HG02970 (cell line): Measurements from ENCODE around the gene SAMD4A.

ENCODE experiments used
- ATAC-seq: cut with Tn5 transposase; IDR thresholded peaks from one replicate; pipeline ENCODE4 v1.9.1; 2021; ENCODE audit warnings: mild to moderate bottlenecking, moderate library complexity, moderate number of reproducible peaks; ENCODE audit not compliant: unreplicated experiment, low FRiP score

SAMD4A gene

DNA sequence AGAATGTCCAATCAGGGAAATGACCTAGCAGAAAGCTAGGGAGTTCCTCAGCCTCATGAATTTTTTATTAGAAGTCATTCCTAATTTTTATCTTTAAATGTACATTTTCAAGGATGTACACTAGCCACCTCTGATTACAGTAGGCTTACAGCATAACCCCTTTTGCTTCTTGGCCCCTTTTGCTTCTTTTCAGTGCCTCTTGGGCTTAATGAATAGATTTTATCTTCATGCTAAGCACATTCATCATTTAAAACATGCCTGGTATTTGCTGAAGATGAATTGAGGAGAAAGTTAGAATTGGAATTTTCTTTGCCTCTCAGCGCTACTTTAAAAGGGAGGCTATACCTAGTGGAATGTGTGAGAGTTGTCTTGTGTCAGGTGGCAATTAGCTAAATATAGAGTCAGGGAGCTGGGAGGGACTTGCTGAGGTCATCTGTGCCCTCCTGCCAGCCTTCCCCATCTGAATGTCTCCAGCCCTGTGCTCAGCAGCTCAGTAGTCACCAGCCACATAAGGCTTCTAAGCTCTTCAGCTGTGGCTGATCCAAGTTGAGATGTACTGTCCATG is 132.1 kb downstream of the SAMD4A start:
- no peak for ATAC-seq

DNA sequence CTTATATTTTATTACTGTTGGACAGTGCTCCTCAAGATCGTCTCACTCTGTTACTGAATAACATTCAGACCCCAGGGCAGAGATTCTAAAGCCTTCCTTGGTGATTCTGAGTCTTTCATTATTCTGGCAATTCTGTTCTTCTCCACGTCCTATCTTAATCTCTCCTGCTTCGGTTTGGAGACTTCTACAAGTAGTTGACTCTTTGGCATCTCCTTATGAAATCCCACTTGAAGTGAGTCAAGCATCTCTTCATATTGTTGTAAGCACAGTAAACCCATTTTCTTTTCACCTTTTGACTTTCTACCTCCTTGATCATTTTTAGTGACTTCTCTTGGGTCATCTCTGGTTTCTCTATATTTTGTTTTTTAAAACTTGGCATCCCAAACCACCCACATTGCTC is 132.8 kb downstream of the SAMD4A start:
- no peak for ATAC-seq

DNA sequence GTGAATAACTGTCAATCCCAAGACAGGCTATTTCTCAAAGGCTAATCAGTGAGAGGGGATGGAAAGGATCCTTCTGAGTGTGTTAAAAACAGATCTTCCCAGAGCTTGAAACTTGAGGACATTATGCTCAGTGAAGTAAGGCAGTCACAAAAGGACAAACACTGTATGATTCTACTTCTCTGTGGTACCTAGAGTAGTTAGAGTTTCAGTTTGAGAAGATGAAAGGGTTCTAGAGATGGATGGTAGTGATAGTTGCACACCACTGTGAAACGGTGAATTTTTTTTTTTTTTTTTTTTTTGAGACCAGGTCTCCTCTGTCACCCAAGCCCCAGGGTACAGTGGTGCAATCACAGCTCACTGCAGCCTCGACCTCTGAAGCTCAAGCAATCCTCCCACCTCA is 133.8 kb downstream of the SAMD4A start:
- ATAC-seq = no peak

DNA sequence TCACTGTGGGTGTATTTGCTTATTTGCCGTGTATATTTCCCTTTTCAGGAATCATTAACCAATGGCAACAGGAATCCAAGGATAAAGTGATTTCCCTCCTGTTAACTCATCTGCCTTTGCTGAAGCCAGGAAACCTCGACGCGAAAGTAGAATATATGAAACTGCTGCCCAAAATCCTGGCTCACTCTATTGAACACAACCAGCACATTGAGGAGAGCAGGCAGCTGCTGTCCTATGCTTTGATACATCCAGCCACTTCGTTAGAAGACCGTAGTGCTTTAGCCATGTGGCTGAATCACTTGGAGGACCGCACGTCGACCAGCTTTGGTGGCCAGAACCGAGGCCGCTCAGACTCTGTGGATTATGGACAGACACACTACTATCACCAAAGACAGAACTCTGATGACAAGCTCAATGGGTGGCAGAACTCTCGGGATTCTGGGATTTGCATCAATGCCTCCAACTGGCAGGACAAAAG is 135.1 kb downstream of the SAMD4A start:
- ATAC-seq = no peak

DNA sequence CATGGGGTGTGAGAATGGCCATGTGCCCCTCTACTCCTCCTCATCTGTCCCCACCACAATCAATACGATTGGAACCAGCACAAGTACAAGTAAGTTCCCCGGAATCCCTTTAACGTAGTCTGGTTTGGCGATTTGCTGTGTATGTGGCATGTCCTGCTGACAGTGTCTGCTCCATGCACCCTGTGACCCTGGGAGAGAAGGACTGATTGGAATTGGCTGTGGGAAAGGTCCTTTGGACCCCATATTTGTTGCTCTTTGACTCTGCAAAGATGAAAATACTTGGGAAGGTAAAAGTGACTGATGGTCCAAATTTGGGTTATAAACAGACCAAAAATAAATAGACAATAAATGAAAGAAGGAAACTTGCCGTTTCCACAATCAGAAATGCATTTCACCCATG is 135.6 kb downstream of the SAMD4A start:
- no peak for ATAC-seq

DNA sequence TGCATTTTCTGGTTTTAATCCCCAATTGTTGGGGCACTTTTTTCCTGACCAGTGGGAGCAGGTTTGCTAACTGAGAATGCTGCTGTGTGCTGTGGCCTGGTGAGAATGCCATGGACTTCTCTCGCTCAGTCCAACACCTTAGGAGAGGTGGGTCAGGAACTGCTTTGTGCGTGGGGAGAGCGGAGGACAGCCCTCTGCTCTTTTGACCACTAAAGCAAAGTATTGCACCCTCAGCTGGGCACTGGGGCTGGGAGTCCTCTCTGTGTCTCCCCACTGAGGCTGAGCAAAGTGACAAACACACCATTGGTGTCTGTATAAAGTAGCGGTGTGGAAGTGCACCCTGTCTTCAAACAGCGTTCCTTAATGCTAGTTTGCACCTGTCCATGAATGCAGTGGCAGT is 136.2 kb downstream of the SAMD4A start:
- ATAC-seq = no peak

DNA sequence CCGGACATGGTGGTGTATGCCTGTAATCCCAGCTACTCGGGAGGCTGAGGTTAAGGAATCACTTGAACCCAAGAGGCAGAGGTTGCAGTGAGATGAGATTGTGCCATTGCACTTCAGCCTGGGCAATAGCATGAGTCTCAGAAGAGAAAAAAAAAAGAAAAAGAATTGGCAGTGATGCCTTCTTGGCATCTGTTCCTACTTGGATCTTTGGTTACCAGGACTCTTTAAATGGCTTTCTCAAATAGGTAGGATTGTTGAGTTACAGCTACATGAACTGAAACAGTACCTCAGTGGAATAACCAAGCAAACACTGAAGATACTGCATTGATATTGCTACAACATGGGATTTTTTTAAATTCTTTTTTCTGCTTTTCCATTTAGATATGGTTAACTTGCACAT is 136.8 kb downstream of the SAMD4A start:
- ATAC-seq = no peak

DNA sequence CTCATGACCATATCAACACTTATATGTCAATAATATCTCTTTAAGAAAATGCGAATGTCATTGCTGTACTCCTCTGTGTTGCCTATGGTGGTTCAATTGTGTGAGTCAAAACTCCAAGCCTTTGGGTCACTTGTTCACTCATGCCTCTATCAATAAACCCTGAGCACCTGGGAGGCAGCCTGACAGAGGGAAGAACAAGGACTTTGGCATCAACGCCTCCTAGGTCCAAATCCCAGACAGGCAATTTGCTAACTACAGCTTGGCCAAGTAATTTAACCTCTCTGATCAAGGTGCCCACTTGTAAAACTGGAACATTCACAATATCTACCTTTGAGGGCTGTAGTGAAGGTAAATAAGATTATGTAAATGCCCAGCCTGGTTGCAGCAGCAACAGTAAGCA is 137.8 kb downstream of the SAMD4A start:
- ATAC-seq = no peak

DNA sequence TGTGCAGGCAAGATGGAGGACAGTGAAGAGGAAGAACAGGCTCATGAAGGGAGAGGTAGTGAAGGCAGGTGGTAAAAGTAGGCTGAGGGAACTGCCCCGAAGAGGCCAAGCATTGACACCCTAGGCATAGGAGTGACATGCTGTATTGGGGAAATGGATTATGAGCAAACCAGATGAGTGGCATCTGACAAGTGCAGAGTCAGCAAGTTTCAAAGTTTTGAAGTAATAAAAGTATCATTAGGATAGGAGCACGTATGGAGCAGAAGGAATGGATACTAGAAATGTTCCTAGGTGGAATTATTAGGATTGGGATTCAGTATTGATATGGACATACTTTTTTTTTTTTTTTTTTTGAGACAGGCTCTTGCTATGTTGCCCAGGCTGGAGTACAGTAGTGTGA is 139.8 kb downstream of the SAMD4A start:
- no peak for ATAC-seq

DNA sequence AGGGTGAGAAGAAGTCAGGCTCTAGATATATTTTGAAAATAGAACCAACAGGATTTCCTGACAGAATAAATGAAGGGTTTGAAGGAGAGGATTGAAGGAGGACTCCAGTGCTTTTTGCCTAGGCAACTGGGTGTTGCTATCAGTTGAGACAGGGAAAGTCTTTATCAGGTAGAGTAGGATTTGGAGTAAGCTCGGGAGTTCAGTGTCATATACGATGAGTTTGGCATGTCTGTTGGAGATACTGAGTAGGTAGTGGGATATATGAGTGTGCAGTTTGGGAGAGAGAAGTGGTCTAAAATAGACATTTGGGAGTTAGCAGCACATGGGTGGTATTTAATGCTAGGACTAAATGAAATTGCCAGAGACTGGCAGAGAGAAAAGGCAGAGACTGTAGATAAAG is 141.2 kb downstream of the SAMD4A start:
- no peak for ATAC-seq

DNA sequence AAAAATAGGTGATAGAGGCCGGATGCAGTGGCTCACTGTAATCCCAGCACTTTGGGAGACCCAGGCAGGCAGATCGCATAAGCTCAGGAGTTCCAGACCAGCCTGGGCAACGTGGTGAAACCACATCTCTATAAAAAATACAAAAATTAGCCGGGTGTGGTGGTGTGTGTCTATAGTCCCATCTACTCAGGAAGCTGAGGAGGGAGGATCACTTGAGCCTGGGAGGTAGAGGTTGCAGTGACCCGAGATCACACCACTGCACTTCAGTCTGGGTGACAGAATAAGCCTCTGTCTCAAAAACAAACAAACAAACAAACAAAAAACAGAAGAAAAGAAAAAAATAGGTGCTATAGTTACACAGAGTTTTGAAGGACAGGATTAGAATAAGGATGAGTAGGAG is 142.1 kb downstream of the SAMD4A start:
- no peak for ATAC-seq

DNA sequence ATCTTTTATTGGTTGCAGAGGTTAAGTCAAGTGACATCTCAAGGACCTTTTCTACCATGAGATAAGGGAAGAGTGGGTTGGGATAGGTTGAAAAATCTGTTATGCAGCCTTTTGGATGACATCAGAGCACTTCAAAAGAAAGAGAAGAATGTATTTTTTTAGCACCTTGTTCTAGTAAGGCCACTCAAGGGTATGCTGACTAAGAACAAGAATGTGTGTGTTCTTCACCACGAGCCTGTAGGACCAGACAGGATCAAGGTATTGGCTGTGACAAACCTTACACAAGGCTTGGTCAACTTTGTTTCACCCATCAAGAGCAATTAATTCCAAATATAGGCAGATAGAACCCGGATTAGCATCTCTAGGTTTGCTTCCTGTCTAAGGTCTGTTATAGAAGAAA is 142.5 kb downstream of the SAMD4A start:
- no peak for ATAC-seq

DNA sequence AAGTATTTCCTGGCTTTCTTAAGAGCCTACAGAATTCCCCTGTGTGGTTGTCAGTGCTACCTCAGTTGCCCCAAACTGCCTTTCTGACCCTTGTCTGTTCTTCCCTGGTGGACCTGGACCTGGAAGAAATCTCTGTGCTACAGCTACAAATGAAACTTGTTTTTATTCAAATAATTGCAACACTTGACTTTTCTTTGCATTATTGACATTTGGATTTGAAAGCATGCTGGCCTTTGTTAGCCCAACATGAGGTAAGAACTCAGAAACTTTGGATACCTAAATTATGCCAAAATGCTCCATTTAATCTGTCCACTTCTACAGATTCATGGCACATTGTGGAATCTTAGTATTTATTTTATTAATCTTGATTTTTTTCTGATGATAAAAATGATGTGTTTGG is 142.9 kb downstream of the SAMD4A start:
- no peak for ATAC-seq

DNA sequence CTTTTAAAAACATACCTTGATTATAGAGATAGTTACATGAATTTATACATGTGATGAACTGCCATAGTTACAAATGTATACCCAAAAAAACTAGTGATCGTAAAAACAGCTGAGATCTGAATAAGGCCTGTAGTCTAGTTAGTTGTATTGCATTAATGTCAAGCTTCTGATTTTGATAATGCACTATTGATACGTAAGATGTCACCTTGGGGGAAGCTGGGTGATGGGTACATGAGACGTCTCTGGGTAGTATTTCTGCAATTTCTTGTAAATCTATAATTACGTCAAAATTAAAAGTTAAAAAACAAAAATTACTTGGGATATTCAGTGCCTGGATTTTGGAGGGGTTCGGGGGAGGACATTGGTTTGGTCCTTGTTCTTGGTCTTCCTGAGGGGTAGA is 144.4 kb downstream of the SAMD4A start:
- no peak for ATAC-seq

DNA sequence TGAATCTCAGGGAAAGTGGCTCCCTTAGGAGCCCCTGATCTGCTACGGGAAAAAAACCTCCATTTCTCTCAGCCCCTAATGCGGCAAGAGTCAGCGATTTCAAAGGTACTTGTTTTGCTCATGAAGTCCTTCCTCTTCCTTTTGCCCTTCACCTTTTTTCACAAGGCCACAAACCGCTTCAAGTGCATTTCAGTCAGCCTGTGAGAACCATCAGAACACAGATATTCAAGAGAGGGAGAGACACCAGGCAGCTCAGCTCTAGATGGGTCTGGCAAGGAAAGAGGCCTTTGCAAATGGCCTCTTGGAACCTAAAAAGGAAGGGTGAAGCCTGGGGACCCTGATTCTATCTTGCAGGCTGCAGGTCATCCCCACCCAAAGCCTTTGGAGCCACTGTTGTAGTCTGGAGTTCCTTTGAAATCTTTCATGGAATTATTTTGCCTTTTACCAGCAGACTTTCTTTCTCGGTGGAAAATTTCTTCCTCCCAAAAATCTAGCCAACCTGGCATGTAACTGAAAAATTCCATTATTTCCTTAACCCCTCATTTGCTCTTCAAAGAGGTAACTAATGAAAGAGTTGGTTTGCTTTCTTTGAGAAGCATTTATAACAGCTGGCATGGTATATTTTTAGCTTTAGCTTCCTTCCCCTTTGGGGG is 145.0 kb downstream of the SAMD4A start:
- no peak for ATAC-seq

DNA sequence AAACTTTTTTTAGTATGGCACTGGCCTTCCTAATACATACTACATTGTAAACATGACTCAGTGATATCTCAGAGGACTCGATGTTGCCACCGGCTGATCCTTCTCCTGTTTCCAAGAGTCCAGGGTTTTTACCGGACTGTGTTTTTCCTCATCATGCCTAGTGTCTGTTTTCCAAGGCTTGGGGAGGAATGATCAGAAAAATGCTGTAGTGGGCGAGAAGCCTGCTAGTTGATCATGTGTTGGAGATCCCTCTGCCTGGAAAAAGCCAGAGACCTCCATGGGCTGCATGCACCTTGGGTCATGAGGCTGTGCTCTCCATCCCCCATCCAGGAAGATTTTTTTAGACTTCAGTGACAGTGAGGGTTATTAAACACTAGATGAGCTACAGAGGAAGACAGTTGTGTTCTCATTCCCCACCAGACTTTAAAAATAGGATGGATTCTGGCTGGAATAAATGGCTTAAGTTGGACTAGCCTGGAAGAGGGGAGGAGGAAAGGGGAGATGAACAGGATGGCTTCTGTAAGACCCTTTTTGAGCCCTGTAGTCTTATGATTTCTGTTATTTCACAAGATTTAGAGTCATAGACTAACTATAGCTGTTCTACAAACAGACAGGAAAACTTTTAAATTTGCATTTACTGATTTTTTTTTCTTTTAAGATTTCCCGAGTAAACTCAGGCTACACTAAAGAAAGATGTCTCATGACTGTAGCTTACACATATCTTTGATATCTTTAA is 145.7 kb downstream of the SAMD4A start:
- no peak for ATAC-seq

DNA sequence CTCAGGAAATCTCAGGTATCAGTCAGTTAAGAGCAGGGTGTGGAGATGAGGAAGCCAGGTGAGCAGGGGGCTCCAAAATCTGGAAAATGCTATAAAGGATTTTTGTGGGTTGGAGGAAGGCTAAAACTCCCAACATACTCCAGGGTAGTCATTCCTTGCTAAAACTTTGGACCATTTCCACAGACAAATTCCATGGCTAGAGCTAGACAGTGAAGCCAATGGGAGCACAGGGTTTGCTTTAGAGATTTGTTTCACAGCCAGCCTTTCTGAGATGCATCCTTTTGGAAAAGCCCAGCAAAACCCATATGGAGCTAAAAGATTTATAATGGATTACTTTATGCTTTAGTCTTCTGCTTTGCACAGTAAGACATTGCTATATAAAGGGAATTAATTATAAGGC is 146.5 kb downstream of the SAMD4A start:
- no peak for ATAC-seq

DNA sequence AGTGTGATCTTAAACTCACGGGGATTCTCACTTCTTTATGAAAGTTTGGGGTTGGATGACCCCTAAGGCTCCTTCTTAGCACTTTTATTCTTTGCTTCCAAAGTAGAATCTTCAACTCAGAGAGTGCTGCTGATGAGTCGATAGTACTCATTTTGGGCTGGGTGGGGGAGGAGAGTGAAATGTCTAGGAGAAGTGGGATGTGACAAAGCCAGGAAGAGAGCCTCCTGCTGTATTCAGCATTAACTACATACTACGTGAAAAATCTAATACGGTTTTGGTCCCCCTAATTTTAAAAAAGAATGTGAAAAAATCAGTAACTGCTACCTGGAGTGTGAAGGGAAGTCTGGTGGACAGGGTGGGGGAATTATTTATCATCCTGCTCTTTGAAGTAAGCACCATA is 148.3 kb downstream of the SAMD4A start:
- ATAC-seq = no peak

DNA sequence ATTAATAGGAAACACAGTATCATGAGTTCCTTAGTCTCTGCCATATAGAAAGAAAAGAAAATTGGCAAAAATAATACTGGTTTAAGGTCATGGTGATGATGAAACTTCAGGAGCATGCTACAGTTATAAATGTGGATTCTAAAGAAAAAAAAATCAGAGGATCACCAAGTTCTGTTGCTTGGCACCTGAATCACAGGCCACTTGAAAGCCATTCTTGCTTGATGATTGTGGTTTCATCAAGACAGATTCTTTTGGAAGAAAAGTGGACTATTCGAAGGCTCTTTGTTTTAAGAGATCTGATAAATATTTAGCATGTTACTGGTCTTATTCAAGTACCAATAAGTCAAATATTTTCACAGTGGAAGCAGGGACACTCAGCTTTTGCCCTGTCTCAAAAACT is 148.9 kb downstream of the SAMD4A start:
- no peak for ATAC-seq

DNA sequence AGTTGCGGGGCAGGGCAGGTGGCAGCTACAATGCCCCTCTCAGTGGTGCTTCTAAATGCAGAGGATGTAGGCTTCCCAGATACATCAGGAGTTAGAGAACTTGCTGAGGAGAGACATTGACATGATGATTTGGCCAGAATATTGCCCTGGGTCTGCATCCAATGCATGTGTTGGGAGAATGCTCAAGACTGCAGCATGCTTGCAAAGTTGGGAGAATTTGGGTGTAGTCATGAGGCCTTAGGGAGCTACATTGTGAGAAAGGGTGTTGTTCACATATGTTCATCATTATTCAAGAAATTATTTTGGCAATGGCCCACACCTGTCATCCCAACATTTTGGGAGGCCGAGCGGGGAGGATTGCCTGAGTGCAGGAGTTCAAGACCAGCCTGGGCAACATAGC is 149.9 kb downstream of the SAMD4A start:
- no peak for ATAC-seq

DNA sequence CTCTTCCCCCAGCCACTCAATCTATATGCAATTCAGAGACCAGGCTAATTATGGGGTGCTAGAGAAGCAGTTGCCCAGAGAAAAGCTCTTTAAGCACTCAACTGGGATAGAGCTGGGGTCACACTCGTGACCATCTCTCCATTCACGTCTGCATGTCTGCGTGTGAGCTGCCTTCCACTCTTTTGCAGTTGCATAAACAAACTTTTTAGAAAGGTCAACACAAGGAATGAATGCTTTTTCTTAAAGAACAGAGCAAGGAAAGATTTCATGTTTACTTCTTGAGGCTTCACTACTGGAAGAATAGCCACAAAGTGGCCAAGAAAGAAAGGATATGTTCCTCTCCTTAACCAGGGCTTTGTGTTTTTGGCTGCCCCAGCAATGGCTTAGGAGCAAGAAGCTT is 151.1 kb downstream of the SAMD4A start:
- no peak for ATAC-seq

DNA sequence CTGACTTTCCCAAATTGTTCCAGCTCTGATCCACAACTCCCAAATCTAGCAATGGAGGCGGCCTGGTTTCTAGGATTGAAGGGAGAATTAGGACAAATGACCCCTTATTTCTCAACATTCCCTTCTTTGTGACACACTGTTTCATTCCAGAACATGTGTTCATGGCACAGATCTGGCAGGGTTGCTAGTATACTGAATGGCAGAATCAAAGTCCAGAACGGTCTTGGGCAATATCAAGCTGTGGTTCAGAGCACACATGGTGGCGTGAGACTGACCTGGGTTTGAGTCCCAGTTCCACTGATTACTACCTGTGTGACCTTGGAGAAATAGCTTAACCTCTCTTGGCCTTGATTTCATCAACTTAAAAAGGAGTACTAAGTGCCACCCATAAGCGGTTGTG is 152.5 kb downstream of the SAMD4A start:
- ATAC-seq = no peak
